DOHH2 (cell line): ENCODE data around the gene MEIS3.
"Not testable (repeated sequence)": the region's sequence is repeated elsewhere in the genome, so short reads cannot be mapped to it uniquely, and the experiment has no call there.

Experiments used
- CTCF ChIP-seq: fragments of 200-600 bp; sonication (generic); IDR thresholded peaks from one replicate; pipeline ENCODE4 v1.5.1; 2014; ENCODE audit warnings: antibody characterized with exemption, mild to moderate bottlenecking, low read depth, low read length; ENCODE audit not compliant: poor library complexity, severe bottlenecking
- EZH2phosphoT487 ChIP-seq: fragments of 200-600 bp; sonication (generic); IDR thresholded peaks from 2 replicates; pipeline ENCODE4 v1.6.1; 2017; ENCODE audit warnings: borderline replicate concordance, mild to moderate bottlenecking, antibody characterized with exemption, low read length, moderate library complexity, mixed read lengths

- TF ChIP-seq EZH2phosphoT487, CTCF: not testable (repeated sequence)
These were observed 34.8 kb downstream of the MEIS3 start for GRCh38 chr19:47384533-47384932.
